MM.1S (cell line): ENCODE data around the gene ATP1A2.

Experiments used
- DNase-seq: peaks from one replicate; pipeline ENCODE4 v3.0.0-alpha.2; 2015
- H2AFZ ChIP-seq: fragments of 300-600 bp; sonication (generic); 2 replicates; pipeline ENCODE4 v1.6.0; 2016; ENCODE audit warnings: antibody characterized with exemption, low read length
- H3F3A ChIP-seq: fragments of 300-600 bp; sonication (generic); 2 replicates; pipeline ENCODE4 v1.6.1; 2016; ENCODE audit warnings: mild to moderate bottlenecking, antibody characterized with exemption, low read length, moderate library complexity, mixed read lengths; ENCODE audit not compliant: insufficient read depth
- H3K27ac ChIP-seq: fragments of 300-600 bp; sonication (generic); 2 replicates; pipeline ENCODE4 v1.5.1; 2016; ENCODE audit warnings: mild to moderate bottlenecking, low read length
- H3K27me3 ChIP-seq: fragments of 300-600 bp; sonication (generic); replicated peaks from 2 replicates; pipeline ENCODE4 v1.6.0; 2016; ENCODE audit warnings: low read length; ENCODE audit not compliant: insufficient read depth
- H3K36me3 ChIP-seq: fragments of 300-600 bp; sonication (generic); replicated peaks from 2 replicates; pipeline ENCODE4 v1.6.1; 2016; ENCODE audit warnings: mild to moderate bottlenecking, low read length, mixed read lengths; ENCODE audit not compliant: insufficient read depth
- H3K4me1 ChIP-seq: fragments of 300-600 bp; sonication (generic); 2 replicates; pipeline ENCODE4 v1.6.1; 2016; ENCODE audit warnings: low read length, mixed read lengths
- H3K4me2 ChIP-seq: fragments of 300-600 bp; sonication (generic); 2 replicates; pipeline ENCODE4 v1.6.0; 2016; ENCODE audit warnings: low read depth, low read length
- H3K4me3 ChIP-seq: fragments of 300-600 bp; sonication (generic); 2 replicates; pipeline ENCODE4 v1.5.1; 2016; ENCODE audit warnings: low read length, mixed read lengths
- H3K79me2 ChIP-seq: fragments of 300-600 bp; sonication (generic); 2 replicates; pipeline ENCODE4 v1.6.1; 2016; ENCODE audit warnings: mixed run types, low read length, mixed read lengths
- H3K9ac ChIP-seq: fragments of 300-600 bp; sonication (generic); 2 replicates; pipeline ENCODE4 v1.6.1; 2016; ENCODE audit warnings: low read length, mixed read lengths
- H3K9me2 ChIP-seq: fragments of 300-600 bp; sonication (generic); replicated peaks from 2 replicates; pipeline ENCODE4 v1.6.1; 2016; ENCODE audit warnings: mild to moderate bottlenecking, low read length, mixed read lengths; ENCODE audit not compliant: insufficient read depth
- H3K9me3 ChIP-seq: fragments of 300-600 bp; sonication (generic); replicated peaks from 2 replicates; pipeline ENCODE4 v1.6.1; 2016; ENCODE audit warnings: mild to moderate bottlenecking, low read length, mixed read lengths; ENCODE audit not compliant: insufficient read depth
- H4K20me1 ChIP-seq: fragments of 300-600 bp; sonication (generic); 2 replicates; pipeline ENCODE4 v1.6.1; 2016; ENCODE audit warnings: mild to moderate bottlenecking, low read length, moderate library complexity, mixed read lengths; ENCODE audit not compliant: insufficient read depth
- EZH2 ChIP-seq: fragments of 300-600 bp; sonication (generic); optimal IDR thresholded peaks from 2 replicates; pipeline ENCODE3; 2017; ENCODE audit warnings: low read depth, mild to moderate bottlenecking, antibody characterized with exemption, low read length, mixed read lengths
- EZH2phosphoT487 ChIP-seq: fragments of 300-600 bp; sonication (generic); IDR thresholded peaks from 2 replicates; pipeline ENCODE4 v1.6.1; 2018; ENCODE audit warnings: antibody characterized with exemption, low read length
- TF ChIP-seq, protein P1 (sequence below): fragments of 300-600 bp; sonication (generic); IDR thresholded peaks from 2 replicates; pipeline ENCODE4 v1.5.1; 2016; ENCODE audit warnings: antibody characterized with exemption, low read length, mixed read lengths

ATP1A2 gene

GRCh38 chr1:160134791-160135572, 19.4 kb downstream of the ATP1A2 start:
- Histone ChIP-seq H3K27ac (no peak overlapping the region), H3K9ac (no peak overlapping the region), H2AFZ (no peak overlapping the region), H3K27me3 (no peaks in the 10 kb centered on the region), H3K9me2 (no peaks in the 10 kb centered on the region), H3K9me3 (no peaks in the 10 kb centered on the region), H4K20me1 (no peaks in the 10 kb centered on the region), H3K4me3 (no peak overlapping the region), H3K4me1 (no peaks in the 10 kb centered on the region), H3K79me2 (no peaks in the 10 kb centered on the region), H3K36me3 (no peaks in the 10 kb centered on the region), H3F3A (no peaks in the 10 kb centered on the region), H3K4me2 (no peak overlapping the region)
- no peak for DNase-seq
- TF ChIP-seq, protein P1, sequence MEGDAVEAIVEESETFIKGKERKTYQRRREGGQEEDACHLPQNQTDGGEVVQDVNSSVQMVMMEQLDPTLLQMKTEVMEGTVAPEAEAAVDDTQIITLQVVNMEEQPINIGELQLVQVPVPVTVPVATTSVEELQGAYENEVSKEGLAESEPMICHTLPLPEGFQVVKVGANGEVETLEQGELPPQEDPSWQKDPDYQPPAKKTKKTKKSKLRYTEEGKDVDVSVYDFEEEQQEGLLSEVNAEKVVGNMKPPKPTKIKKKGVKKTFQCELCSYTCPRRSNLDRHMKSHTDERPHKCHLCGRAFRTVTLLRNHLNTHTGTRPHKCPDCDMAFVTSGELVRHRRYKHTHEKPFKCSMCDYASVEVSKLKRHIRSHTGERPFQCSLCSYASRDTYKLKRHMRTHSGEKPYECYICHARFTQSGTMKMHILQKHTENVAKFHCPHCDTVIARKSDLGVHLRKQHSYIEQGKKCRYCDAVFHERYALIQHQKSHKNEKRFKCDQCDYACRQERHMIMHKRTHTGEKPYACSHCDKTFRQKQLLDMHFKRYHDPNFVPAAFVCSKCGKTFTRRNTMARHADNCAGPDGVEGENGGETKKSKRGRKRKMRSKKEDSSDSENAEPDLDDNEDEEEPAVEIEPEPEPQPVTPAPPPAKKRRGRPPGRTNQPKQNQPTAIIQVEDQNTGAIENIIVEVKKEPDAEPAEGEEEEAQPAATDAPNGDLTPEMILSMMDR: no peak
- no peak for TF ChIP-seq EZH2phosphoT487

- no peak overlapping the region for H3K27ac ChIP-seq
- H3K9me2 ChIP-seq: no peaks in the 10 kb centered on the region
- TF ChIP-seq EZH2 (no peak), EZH2phosphoT487 (no peak)
- TF ChIP-seq, protein P1: no peak
- no peaks in the 10 kb centered on the region for H3F3A ChIP-seq
- H3K27me3 ChIP-seq: no peaks in the 10 kb centered on the region
- no peaks in the 10 kb centered on the region for H3K36me3 ChIP-seq
- no peak overlapping the region for H3K4me3 ChIP-seq
- no peak overlapping the region for H2AFZ ChIP-seq
- H3K4me1 ChIP-seq: no peaks in the 10 kb centered on the region
- H4K20me1 ChIP-seq: no peaks in the 10 kb centered on the region
- no peaks in the 10 kb centered on the region for H3K9me3 ChIP-seq
- DNase-seq: no peak
- H3K4me2 ChIP-seq: no peak overlapping the region
- H3K9ac ChIP-seq: no peak overlapping the region
- no peaks in the 10 kb centered on the region for H3K79me2 ChIP-seq
These were observed 20.8 kb downstream of the ATP1A2 start for GRCh38 chr1:160136121-160136925.

DNA sequence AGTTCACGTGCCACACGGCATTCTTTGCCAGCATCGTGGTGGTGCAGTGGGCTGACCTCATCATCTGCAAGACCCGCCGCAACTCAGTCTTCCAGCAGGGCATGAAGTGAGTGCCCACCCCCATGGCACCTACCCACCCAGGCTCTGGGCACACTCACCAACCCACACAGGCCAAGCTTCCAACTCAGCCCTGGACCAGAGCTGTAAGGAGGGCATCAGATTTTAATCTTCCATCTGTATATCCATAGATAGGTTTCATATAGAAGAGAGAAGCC, 21.3 kb downstream of the ATP1A2 start:
- H3K27me3 ChIP-seq: no peaks in the 10 kb centered on the region
- H3K36me3 ChIP-seq: no peaks in the 10 kb centered on the region
- H2AFZ ChIP-seq: no peak overlapping the region
- no peaks in the 10 kb centered on the region for H3K4me1 ChIP-seq
- H3K9me3 ChIP-seq: no peaks in the 10 kb centered on the region
- H3K9me2 ChIP-seq: no peaks in the 10 kb centered on the region
- no peak overlapping the region for H3K4me2 ChIP-seq
- no peak overlapping the region for H3K27ac ChIP-seq
- H3K79me2 ChIP-seq: no peaks in the 10 kb centered on the region
- no peaks in the 10 kb centered on the region for H3F3A ChIP-seq
- H3K9ac ChIP-seq: no peak overlapping the region
- no peak for DNase-seq
- no peak for TF ChIP-seq EZH2
- TF ChIP-seq, protein P1: no peak
- TF ChIP-seq EZH2phosphoT487: no peak
- H4K20me1 ChIP-seq: no peaks in the 10 kb centered on the region
- H3K4me3 ChIP-seq: no peak overlapping the region
